NT2/D1 (cell line): ENCODE data around the gene CMTM4.

ENCODE experiments used
- YY1 ChIP-seq: IDR thresholded peaks from 2 replicates; pipeline ENCODE4 v1.6.1; 2011; ENCODE audit not compliant: insufficient read length, insufficient read depth
- ZNF274 ChIP-seq: IDR thresholded peaks from 2 replicates; pipeline ENCODE4 v1.6.1; 2011; ENCODE audit warnings: mild to moderate bottlenecking, low read depth, low read length

DNA sequence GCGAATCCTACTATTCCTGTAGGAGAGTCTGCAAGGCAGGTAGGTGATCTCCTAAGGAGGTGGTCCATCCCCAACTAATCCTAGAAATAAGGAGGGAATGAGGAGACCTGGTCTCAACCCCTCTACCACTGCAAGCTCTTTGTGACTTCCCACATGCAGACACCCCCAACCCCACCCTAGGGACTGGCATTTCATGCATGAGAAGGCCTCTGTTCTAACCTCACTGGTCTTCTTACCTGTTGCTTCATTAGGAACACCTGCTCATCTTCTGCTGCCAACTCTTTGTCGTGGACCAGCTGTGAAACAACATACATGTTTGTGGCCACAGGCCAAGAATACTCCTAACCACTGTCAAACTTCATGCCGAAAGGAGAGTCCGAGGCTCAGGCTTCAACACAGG lies 32.3 kb upstream of the CMTM4 start:
- TF ChIP-seq YY1: no peak
- no peak for TF ChIP-seq ZNF274
